ENCODE data around the gene SUSD1. TPM values are rescaled to one million over a fixed set of nuclear protein-coding genes. Genes with fewer than 3 reads are reported as not detected.

The SUSD1 gene
- total and polyA plus RNA-seq, 2 donors (not counting 3 experiments of a cell fraction or from before 2014, with no cell fraction given) = 33.1 to 37.8 TPM

- Histone ChIP-seq H2AFZ (ENCODE audit: low read depth, low read length) (no peak overlapping the region), H3K36me3 (ENCODE audit: control insufficient read depth in 2 of 2, extremely low read depth in 1 of 2, insufficient read depth in 2 of 2, low read length in 2 of 2) (no peaks in the 10 kb centered on the region), H4K20me1 (replicated peaks; ENCODE audit: control insufficient read depth, extremely low read depth, insufficient read depth, low read length) (no peaks in the 10 kb centered on the region), H3K9me1 (replicated peaks; ENCODE audit: control insufficient read depth, extremely low read depth, insufficient read depth, low read length) (no peaks in the 10 kb centered on the region), H3K4me3 (replicated peaks in 1 of 3; ENCODE audit: insufficient read depth in 1 of 3, low read depth in 1 of 3, low read length in 3 of 3) (no peak overlapping the region), H3K4me2 (ENCODE audit: insufficient read depth, low read length) (no peak overlapping the region), H3K27ac (ENCODE audit: insufficient read depth, low read depth, low read length) (no peak overlapping the region), H3K9me3 (replicated peaks; ENCODE audit: control insufficient read depth, insufficient read depth, low read length) (no peaks in the 10 kb centered on the region), H3K4me1 (ENCODE audit: control insufficient read depth, extremely low read depth, insufficient read depth, low read length) (peaks cover 5% of the 10 kb centered on the region), H3K27me3 (ENCODE audit: control insufficient read depth in 2 of 2, insufficient read depth in 2 of 2, low read length in 2 of 2) (no peaks in the 10 kb centered on the region), H3K9ac (replicated peaks; ENCODE audit: extremely low read depth, insufficient read depth, low read length) (no peak overlapping the region), H3K79me2 (ENCODE audit: control insufficient read depth, insufficient read depth, low read length) (no peaks in the 10 kb centered on the region)
- ChIA-PET POLR2A (no interaction called here), CTCF (interaction anchor here (1.0 to 1.1 kb wide), 2 partner anchors 10 to 86 kb away, joined by 3 read pairs; no protein-coding TSS in a partner anchor)
- BruUV-seq (replicated peaks) = no TSS peak
- dilution Hi-C loops (cut with MboI; ENCODE audit: extremely low pct_ligation_motif_present, low sequenced_read_pairs) (no loop called here), intact Hi-C loops (cut with micrococcal nuclease) (no loop called here)
- DNase-seq (ENCODE audit: low read depth, low spot score) = no peak
- FAIRE-seq = no peak
- TF ChIP-seq GATA2 (IDR thresholded peaks at IDR 0.05; ENCODE audit: insufficient read depth, insufficient read length, low read depth, low read length) = no peak
- no peak for TF ChIP-seq JUN (IDR thresholded peaks at IDR 0.05; ENCODE audit: borderline replicate concordance, insufficient read depth, insufficient read length, low read depth)
- no peak for TF ChIP-seq EZH2 (IDR thresholded peaks at IDR 0.05; ENCODE audit: borderline replicate concordance, low read depth, low read length, severe bottlenecking)
- no peak for TF ChIP-seq CTCF (IDR thresholded peaks at IDR 0.05; ENCODE audit: extremely low read depth in 1 of 2, insufficient read depth in 1 of 2, low read depth in 1 of 2, low read length in 2 of 2)
- no peak for TF ChIP-seq FOS (IDR thresholded peaks at IDR 0.05; ENCODE audit: borderline replicate concordance, insufficient read depth, low read length)
- no peak for TF ChIP-seq POLR2AphosphoS5 (IDR thresholded peaks at IDR 0.05; ENCODE audit: insufficient read depth, low read depth, low read length)
- TF ChIP-seq MYC (IDR thresholded peaks at IDR 0.05; ENCODE audit: low read depth, low read length) = no peak
- TF ChIP-seq POLR2A (IDR thresholded peaks at IDR 0.05; ENCODE audit: low read depth, low read length) = no peak
- TF ChIP-seq MAX (IDR thresholded peaks at IDR 0.05; ENCODE audit: insufficient read depth, insufficient read length) = no peak
These were observed 9.1 kb upstream of the SUSD1 start for GRCh38 chr9:112184221-112184620.

All from endothelial cell of umbilical vein (primary cell).